Pancreas (tissue), 10 donors: ENCODE results near the gene GUSB. TPM values are rescaled to one million over a fixed set of nuclear protein-coding genes. Genes with fewer than 3 reads are reported as not detected.

Source experiments
- ATAC-seq, 4 donors: fragments of 200-7000 bp; cut with Tn5 transposase; one replicate each; pipeline versions ENCODE4 v1.8.0 to v1.9.1; 2020; ENCODE audit warnings: mild to moderate bottlenecking in 4 of 4, moderate library complexity in 4 of 4
- DNase-seq, 6 donors: peaks; one replicate each; pipeline ENCODE4 v3.0.0-alpha.2; 2020
- FAIRE-seq: peaks from 2 replicates; lab custom pipeline; 2012; peaks lifted over from hg19 to GRCh38; lab: Jason Lieb, UNC
- H3K27ac ChIP-seq, 4 donors: fragments of 200-600 bp; sonication (generic); 1 replicate in 3 of 4; 2 replicates in 1 of 4; pipeline versions ENCODE4 v1.5.0 to v1.8.0; 2020
- H3K27me3 ChIP-seq, 4 donors: fragments of 200-600 bp; one replicate each; pipeline ENCODE4 v1.8.0; 2021
- H3K36me3 ChIP-seq, 3 donors: fragments of 200-600 bp; sonication (generic) in 1 of 3; one replicate each; pipeline versions ENCODE4 v1.5.0 to v1.8.0; 2020 to 2021
- H3K4me1 ChIP-seq, 3 donors: fragments of 200-600 bp; one replicate each; pipeline ENCODE4 v1.8.0; 2021
- H3K4me3 ChIP-seq, 4 donors: fragments of 200-600 bp; sonication (generic) in 2 of 4; one replicate each; pipeline versions ENCODE4 v1.5.0 to v1.8.0; 2020 to 2021
- H3K9me3 ChIP-seq, 4 donors: fragments of 200-600 bp; one replicate each; pipeline ENCODE4 v1.8.0; 2021
- CTCF ChIP-seq, 4 donors: fragments of 200-600 bp; sonication (generic) in 3 of 4; IDR thresholded peaks; one replicate each; pipeline versions ENCODE4 v1.5.0 to v1.8.0; 2021; ENCODE audit warnings: antibody characterized with exemption in 4 of 4
- WGBS, 2 donors: extraction: QIAGEN DNeasy Blood & Tissue Kit; methylation state at CpG; one replicate each; pipeline ENCODE4 v1.1.7; 2013; 5-methylcytosine and 5-hydroxymethylcytosine counted together
- intact Hi-C, 3 donors: fragments of 100-400 bp; cut with DNase I; formaldehyde crosslinking; loops; one replicate each; pipeline versions ENCODE4 v1.11.1 to v1.14.2; 2022
- polyA plus RNA-seq, 2 donors: library from polyadenylated mRNA; stranded (reverse); fragments of 200-250 nt; gene quantifications; one replicate each; pipeline ENCODE4 v1.2.3, GENCODE V29; 2013
- total RNA-seq, 6 donors: library from RNA; stranded (reverse); fragmentation: NEBNext Ultra II Directional in 4 of 6; extraction: Animal tissue kit (Norgen Biotek cat#: 25700) in 4 of 6; gene quantifications; one replicate each; pipeline versions ENCODE4 v1.2.1 to v1.2.4, GENCODE V29; 2021 to 2023
- donor health status: healthy with polysubstance abuse.
- donor health status: DM: no; HTN: no; CAD: no; lungs with moderate emphysema.
- donor health status: DM: no; HTN: no; CAD: no.
- donor health status: control.
- donor health status: control.
- donor health status: Bipolar disorder and iron deficiency.
- donor health status: DM: yes; HTN: yes; CAD: no.
- donor health status: DM: no; HTN: no; CAD: no.
- donor health status: DM: no; HTN: no; CAD: no.
- donor health status: DM: yes; HTN: yes; CAD: no.

The GUSB gene
- total and polyA plus RNA-seq, 8 donors = 21.5 to 69.8 (median 28.8) TPM

- DNase-seq (no peak), ATAC-seq (no peak)
- 85 to 90% methylated on average over 4 of the region's 4 CpGs for WGBS, 2 donors
These were observed 6.1 kb upstream of the GUSB start for GRCh38 chr7:65988084-65988483.

GRCh38 chr7:65983965-65984658 lies 2.1 kb upstream of the GUSB start:
- Histone ChIP-seq H3K36me3 (no peaks in the 10 kb centered on the region), H3K27ac (no peak overlapping the region), H3K4me3 (no peak overlapping the region), H3K4me1 (peaks cover 0 to 6% (median 3%) of the 10 kb centered on the region in 3 donors), H3K27me3 (no peaks in the 10 kb centered on the region), H3K9me3 (no peaks in the 10 kb centered on the region)
- FAIRE-seq (no peak), ATAC-seq (no peak), DNase-seq (no peak)
- 95% methylated on average over 10 of the region's 10 CpGs for WGBS, 2 donors
- TF ChIP-seq CTCF (IDR thresholded peaks at IDR 0.05) = no peak
- intact Hi-C loops = no loop called here

More at GRCh38 chr7:65988084-65988483, 6.1 kb upstream of the GUSB start:
- no peaks in the 10 kb centered on the region for H3K4me1 ChIP-seq
- no peak for TF ChIP-seq CTCF (IDR thresholded peaks at IDR 0.05)
- H3K9me3 ChIP-seq = no peaks in the 10 kb centered on the region
- FAIRE-seq = no peak
- intact Hi-C loops = no loop called here
- H3K4me3 ChIP-seq = no peak overlapping the region
- no peaks in the 10 kb centered on the region for H3K36me3 ChIP-seq
- H3K27me3 ChIP-seq = no peaks in the 10 kb centered on the region
- H3K27ac ChIP-seq = no peak overlapping the region

GRCh38 chr7:65980478-65981250 lies 1.3 kb downstream of the GUSB start:
- H3K27ac ChIP-seq = peak overlapping the region in 2 of 4 donors; percentile 33 to 75
- peak in 3 of 4 donors; percentile 6 to 32 (median 29) for ATAC-seq
- no peak for FAIRE-seq

GRCh38 chr7:65979583-65980477 lies 2.2 kb downstream of the GUSB start:
- no peaks in the 10 kb centered on the region for H3K9me3 ChIP-seq
- WGBS, 2 donors = 93% methylated on average over 28 to 29 of the region's 29 CpGs
- intact Hi-C loops = no loop called here
- ATAC-seq (no peak), FAIRE-seq (no peak), DNase-seq (peak in 2 of 6 donors; percentile 43 to 64)
- H3K27ac ChIP-seq = peak overlapping the region in 2 of 4 donors; percentile 13 to 33
- H3K4me1 ChIP-seq = peaks cover 0 to 6% (median 3%) of the 10 kb centered on the region in 3 donors
- H3K4me3 ChIP-seq = no peak overlapping the region
- peaks cover 0 to 2% (median 0%) of the 10 kb centered on the region in 3 donors for H3K36me3 ChIP-seq
- TF ChIP-seq CTCF (IDR thresholded peaks at IDR 0.05) = no peak
- no peaks in the 10 kb centered on the region for H3K27me3 ChIP-seq

More at GRCh38 chr7:65980478-65981250, 1.3 kb downstream of the GUSB start:
- TF ChIP-seq CTCF (IDR thresholded peaks at IDR 0.05) = no peak
- Histone ChIP-seq H3K4me1 (peaks cover 0 to 6% (median 3%) of the 10 kb centered on the region in 3 donors), H3K36me3 (no peaks in the 10 kb centered on the region), H3K4me3 (peak overlapping the region in 3 of 4 donors; percentile 85 to 92 (median 87)), H3K9me3 (no peaks in the 10 kb centered on the region), H3K27me3 (no peaks in the 10 kb centered on the region)
- WGBS, 2 donors = 60 to 64% methylated on average over 11 of the region's 11 CpGs
- intact Hi-C loops = no loop called here
- peak in 4 of 6 donors; percentile 46 to 66 (median 54) for DNase-seq
